ENCODE data around the gene RIBC2.

The RIBC2 gene

GRCh38 chr22:45441138-45441537 is 27.6 kb downstream of the RIBC2 start:
- ATAC-seq = peak; percentile 99
- TF ChIP-seq RARB (CRISPR knock-in tag; IDR thresholded peaks at IDR 0.05) (no peak), OSR1 (CRISPR knock-in tag; IDR thresholded peaks at IDR 0.05) (no peak), TSHZ2 (CRISPR knock-in tag; IDR thresholded peaks at IDR 0.05) (no peak), SNAI2 (CRISPR knock-in tag; IDR thresholded peaks at IDR 0.05) (no peak), TOX (CRISPR knock-in tag; IDR thresholded peaks at IDR 0.05; ENCODE audit: borderline replicate concordance) (no peak), PATZ1 (CRISPR knock-in tag; IDR thresholded peaks at IDR 0.05; ENCODE audit: borderline replicate concordance) (no peak), TCF4 (CRISPR knock-in tag; IDR thresholded peaks at IDR 0.05; ENCODE audit: borderline replicate concordance) (peak; percentile 60; the same call in 1 of the 2 replicates), ISL1 (CRISPR knock-in tag; IDR thresholded peaks at IDR 0.05) (no peak)

GRCh38 chr22:45442116-45442515 is 28.6 kb downstream of the RIBC2 start:
- no peak for ATAC-seq

GRCh38 chr22:45444168-45444567 is 30.7 kb downstream of the RIBC2 start:
- ATAC-seq = no peak
- TF ChIP-seq ZNF8 (CRISPR knock-in tag; IDR thresholded peaks at IDR 0.05) (no peak), ZFP3 (CRISPR knock-in tag; IDR thresholded peaks at IDR 0.05) (no peak), POU6F1 (CRISPR knock-in tag; IDR thresholded peaks at IDR 0.05; ENCODE audit: borderline replicate concordance, low read depth) (no peak), ESRRG (CRISPR knock-in tag; IDR thresholded peaks at IDR 0.05) (no peak)

More at GRCh38 chr22:45442116-45442515, 28.6 kb downstream of the RIBC2 start:
- TF ChIP-seq PPARA (CRISPR knock-in tag; IDR thresholded peaks at IDR 0.05; ENCODE audit: borderline replicate concordance) = no peak
- no peak for TF ChIP-seq ZC3H10 (CRISPR knock-in tag; IDR thresholded peaks at IDR 0.05)
- TF ChIP-seq CSDC2 (CRISPR knock-in tag; IDR thresholded peaks at IDR 0.05) = no peak
- no peak for TF ChIP-seq ZFP30 (CRISPR knock-in tag; IDR thresholded peaks at IDR 0.05)
- TF ChIP-seq BACH2 (CRISPR knock-in tag; IDR thresholded peaks at IDR 0.05; ENCODE audit: borderline replicate concordance) = no peak
- no peak for TF ChIP-seq OSR1 (CRISPR knock-in tag; IDR thresholded peaks at IDR 0.05)
- TF ChIP-seq POU6F1 (CRISPR knock-in tag; IDR thresholded peaks at IDR 0.05; ENCODE audit: borderline replicate concordance, low read depth) = no peak
- no peak for TF ChIP-seq ZNF8 (CRISPR knock-in tag; IDR thresholded peaks at IDR 0.05)
- no peak for TF ChIP-seq TSHZ2 (CRISPR knock-in tag; IDR thresholded peaks at IDR 0.05)
